SU-DHL-6 (cell line): Measurements from ENCODE around the gene ADA.

ENCODE experiments used
- H2AFZ ChIP-seq: fragments of 200-600 bp; sonication (generic); 2 replicates; pipeline ENCODE4 v1.6.1; 2014; ENCODE audit warnings: low read depth, mild to moderate bottlenecking, moderate library complexity, mixed read lengths, antibody characterized with exemption, low read length; ENCODE audit not compliant: severe bottlenecking
- H3F3A ChIP-seq: fragments of 200-600 bp; shearing (Covaris generic); 2 replicates; pipeline ENCODE4 v1.6.0; 2016; ENCODE audit warnings: antibody characterized with exemption, mild to moderate bottlenecking; ENCODE audit not compliant: insufficient read depth
- H3K27ac ChIP-seq: fragments of 200-600 bp; sonication (generic); 2 replicates; pipeline ENCODE4 v1.5.1; 2016; ENCODE audit warnings: low read depth, mild to moderate bottlenecking, low read length, moderate library complexity, mixed read lengths
- H3K27me3 ChIP-seq: fragments of 200-600 bp; sonication (generic), shearing (Covaris generic); 2 replicates; pipeline ENCODE4 v1.6.0; 2014; ENCODE audit warnings: mild to moderate bottlenecking, low read length
- H3K36me3 ChIP-seq: fragments of 200-600 bp; sonication (generic); 2 replicates; pipeline ENCODE4 v1.6.1; 2014; ENCODE audit warnings: mild to moderate bottlenecking, low read length, mixed read lengths
- H3K4me2 ChIP-seq: fragments of 300-600, 200-600 bp; shearing (Covaris generic), sonication (generic); 2 replicates; pipeline ENCODE4 v1.6.0; 2014; ENCODE audit warnings: low read length, low read depth, mild to moderate bottlenecking; ENCODE audit not compliant: poor library complexity, severe bottlenecking
- H3K4me3 ChIP-seq: fragments of 200-600 bp; sonication (generic); 2 replicates; pipeline ENCODE4 v1.5.1; 2014; ENCODE audit warnings: antibody characterized with exemption, low read length, mild to moderate bottlenecking, mixed read lengths; ENCODE audit not compliant: insufficient read depth, poor library complexity, severe bottlenecking
- H3K79me2 ChIP-seq: fragments of 200-600 bp; sonication (generic); 2 replicates; pipeline ENCODE4 v1.6.1; 2014; ENCODE audit warnings: mild to moderate bottlenecking, low read length, moderate library complexity; ENCODE audit not compliant: insufficient read depth
- H3K9ac ChIP-seq: fragments of 200-600 bp; sonication (generic); 2 replicates; pipeline ENCODE4 v1.7.0; 2014; ENCODE audit warnings: mild to moderate bottlenecking, low read length
- H3K9me2 ChIP-seq: fragments of 200-600 bp; sonication (generic); replicated peaks from 2 replicates; pipeline ENCODE4 v1.6.1; 2014; ENCODE audit warnings: low read length; ENCODE audit not compliant: insufficient read depth
- H3K9me3 ChIP-seq: fragments of 200-600 bp; sonication (generic); 2 replicates; pipeline ENCODE4 v1.6.1; 2014; ENCODE audit warnings: low read length, mixed read lengths; ENCODE audit not compliant: insufficient read depth
- H4K20me1 ChIP-seq: fragments of 200-600 bp; sonication (generic); 2 replicates; pipeline ENCODE4 v1.6.1; 2014; ENCODE audit warnings: low read depth, mild to moderate bottlenecking, antibody characterized with exemption, low read length, moderate library complexity, mixed read lengths
- EZH2phosphoT487 ChIP-seq: fragments of 200-600 bp; sonication (generic), shearing (Covaris generic); conservative IDR thresholded peaks from 2 replicates; pipeline ENCODE4 v1.6.1; 2018; ENCODE audit warnings: mild to moderate bottlenecking, antibody characterized with exemption, low read length, moderate library complexity, mixed read lengths
- TF ChIP-seq, protein P1 (sequence below): fragments of 200-600 bp; sonication (generic); IDR thresholded peaks from one replicate; pipeline ENCODE4 v1.5.1; 2017; ENCODE audit warnings: antibody characterized with exemption, mild to moderate bottlenecking, low read length, moderate library complexity; ENCODE audit not compliant: insufficient read depth, poor library complexity, severe bottlenecking

ADA gene

DNA sequence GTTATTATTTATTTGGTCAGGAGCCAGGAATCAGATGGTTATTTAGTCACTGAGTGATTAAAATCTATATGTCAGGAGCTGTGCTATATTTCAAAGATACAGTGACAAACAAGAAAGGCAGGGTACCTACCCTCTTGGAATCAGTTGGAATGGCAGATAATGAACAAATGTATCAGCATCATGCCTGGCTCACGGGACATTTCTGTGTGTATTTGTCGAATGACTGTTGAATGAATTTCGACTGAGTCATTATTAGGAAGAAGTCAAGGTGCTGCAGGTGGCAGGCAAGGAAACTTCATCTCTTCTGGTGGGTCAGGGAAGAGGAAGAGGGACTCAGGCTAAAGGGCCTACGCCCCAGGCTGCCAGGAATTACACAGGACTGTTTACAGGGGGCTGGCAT is 55.5 kb downstream of the ADA start:
- H3K27ac ChIP-seq = peak overlapping the region; percentile 33
- H3K79me2 ChIP-seq = peaks cover 23% of the 10 kb centered on the region
- H3K36me3 ChIP-seq = no peaks in the 10 kb centered on the region
- H3K9ac ChIP-seq = no peak overlapping the region
- H3K9me2 ChIP-seq = no peaks in the 10 kb centered on the region
- TF ChIP-seq EZH2phosphoT487 = no peak
- TF ChIP-seq, protein P1, sequence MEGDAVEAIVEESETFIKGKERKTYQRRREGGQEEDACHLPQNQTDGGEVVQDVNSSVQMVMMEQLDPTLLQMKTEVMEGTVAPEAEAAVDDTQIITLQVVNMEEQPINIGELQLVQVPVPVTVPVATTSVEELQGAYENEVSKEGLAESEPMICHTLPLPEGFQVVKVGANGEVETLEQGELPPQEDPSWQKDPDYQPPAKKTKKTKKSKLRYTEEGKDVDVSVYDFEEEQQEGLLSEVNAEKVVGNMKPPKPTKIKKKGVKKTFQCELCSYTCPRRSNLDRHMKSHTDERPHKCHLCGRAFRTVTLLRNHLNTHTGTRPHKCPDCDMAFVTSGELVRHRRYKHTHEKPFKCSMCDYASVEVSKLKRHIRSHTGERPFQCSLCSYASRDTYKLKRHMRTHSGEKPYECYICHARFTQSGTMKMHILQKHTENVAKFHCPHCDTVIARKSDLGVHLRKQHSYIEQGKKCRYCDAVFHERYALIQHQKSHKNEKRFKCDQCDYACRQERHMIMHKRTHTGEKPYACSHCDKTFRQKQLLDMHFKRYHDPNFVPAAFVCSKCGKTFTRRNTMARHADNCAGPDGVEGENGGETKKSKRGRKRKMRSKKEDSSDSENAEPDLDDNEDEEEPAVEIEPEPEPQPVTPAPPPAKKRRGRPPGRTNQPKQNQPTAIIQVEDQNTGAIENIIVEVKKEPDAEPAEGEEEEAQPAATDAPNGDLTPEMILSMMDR = no peak
- H4K20me1 ChIP-seq = no peaks in the 10 kb centered on the region
- no peaks in the 10 kb centered on the region for H3K27me3 ChIP-seq
- H3K4me3 ChIP-seq = no peak overlapping the region
- no peaks in the 10 kb centered on the region for H3K9me3 ChIP-seq
- H3F3A ChIP-seq = peaks cover 6% of the 10 kb centered on the region; the same call in 1 of the 2 replicates
- H2AFZ ChIP-seq = no peak overlapping the region
- H3K4me2 ChIP-seq = no peak overlapping the region

DNA sequence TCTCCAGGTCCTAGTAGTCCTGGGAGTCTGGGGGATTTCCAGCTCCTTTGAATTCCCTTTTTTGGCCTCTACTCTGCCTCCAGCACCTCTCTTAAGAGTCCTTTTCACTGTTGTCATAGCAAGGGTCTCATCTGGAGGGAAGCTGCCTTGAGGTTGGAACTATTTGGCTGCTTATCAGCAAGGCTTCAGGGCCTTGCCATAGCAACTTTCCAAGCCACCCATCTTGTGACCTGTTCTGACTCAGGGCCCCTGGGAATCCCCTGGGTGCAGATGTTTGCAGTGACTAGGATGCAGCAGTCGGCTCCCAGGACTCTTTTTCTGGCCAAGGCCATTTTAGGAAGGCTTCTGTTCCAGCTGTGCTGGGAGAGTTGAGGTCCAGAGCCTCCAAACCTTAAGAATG is 56.8 kb downstream of the ADA start:
- Histone ChIP-seq H3K79me2 (peaks cover 23% of the 10 kb centered on the region), H3K9me3 (no peaks in the 10 kb centered on the region), H3K27ac (peak overlapping the region; percentile 57), H4K20me1 (no peaks in the 10 kb centered on the region), H3K36me3 (no peaks in the 10 kb centered on the region), H3K27me3 (no peaks in the 10 kb centered on the region), H2AFZ (no peak overlapping the region), H3K4me3 (no peak overlapping the region), H3K9ac (0 out of 2 replicates have a peak overlapping the region, but pooled peaks have one; percentile 18), H3K9me2 (no peaks in the 10 kb centered on the region), H3K4me2 (peak overlapping the region; percentile 31), H3F3A (peaks cover 8% of the 10 kb centered on the region)
- TF ChIP-seq, protein P1 = no peak
- no peak for TF ChIP-seq EZH2phosphoT487

DNA sequence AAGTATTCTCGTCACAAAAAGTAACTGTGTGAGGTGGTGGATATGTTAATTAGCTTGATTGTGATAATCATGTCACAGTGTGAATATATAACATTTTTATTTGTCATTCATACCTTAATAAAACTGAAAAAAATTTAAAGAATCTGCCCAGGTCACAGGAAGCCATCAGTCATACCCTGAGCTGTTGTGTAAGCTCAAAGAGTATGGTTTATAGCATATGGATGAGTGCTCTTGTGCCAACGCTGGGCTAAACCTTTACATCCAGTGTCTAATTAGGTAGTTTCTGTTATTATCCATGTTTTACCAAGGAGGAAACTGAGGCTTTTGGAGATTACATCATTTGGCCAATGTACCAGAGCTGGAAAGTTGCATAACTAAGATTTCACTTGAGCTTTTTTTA is 57.7 kb downstream of the ADA start:
- no peak for TF ChIP-seq EZH2phosphoT487
- TF ChIP-seq, protein P1 = no peak
- Histone ChIP-seq H3K9me2 (no peaks in the 10 kb centered on the region), H3F3A (peaks cover 14% of the 10 kb centered on the region), H3K4me2 (peak overlapping the region; percentile 31), H3K9ac (no peak overlapping the region), H3K36me3 (peaks cover under 1% of the 10 kb centered on the region), H3K79me2 (peaks cover 23% of the 10 kb centered on the region), H3K9me3 (no peaks in the 10 kb centered on the region), H4K20me1 (no peaks in the 10 kb centered on the region), H3K4me3 (no peak overlapping the region), H2AFZ (no peak overlapping the region), H3K27me3 (no peaks in the 10 kb centered on the region), H3K27ac (peak overlapping the region; percentile 57)
